Upper lobe of left lung (tissue), 6 donors: Measurements from ENCODE around the gene KDM2B. TPM values are rescaled to one million over a fixed set of nuclear protein-coding genes. Genes with fewer than 3 reads are reported as not detected.

Experiments
- ATAC-seq, 2 donors: fragments of 200-7000 bp; cut with Tn5 transposase; one replicate each; pipeline ENCODE4 v1.9.1; 2022; ENCODE audit warnings: mild to moderate bottlenecking in 2 of 2, moderate library complexity in 2 of 2; ENCODE audit not compliant: low FRiP score in 2 of 2
- DNase-seq, 2 donors: peaks; one replicate each; pipeline ENCODE4 v3.0.0-alpha.2; 2019 to 2020
- H3K27ac ChIP-seq, 4 donors: fragments of 200-600 bp; sonication (generic); one replicate each; pipeline ENCODE4 v1.5.1; 2016 to 2019
- H3K27me3 ChIP-seq, 4 donors: fragments of 200-600 bp; sonication (generic); one replicate each; pipeline ENCODE4 v1.5.1; 2017 to 2019
- H3K36me3 ChIP-seq, 4 donors: fragments of 200-600 bp; sonication (generic); one replicate each; pipeline ENCODE4 v1.5.1; 2016 to 2019
- H3K4me1 ChIP-seq, 4 donors: fragments of 200-600 bp; sonication (generic); one replicate each; pipeline ENCODE4 v1.5.1; 2018 to 2019
- H3K4me3 ChIP-seq, 4 donors: fragments of 200-600 bp; sonication (generic); one replicate each; pipeline ENCODE4 v1.5.1; 2017 to 2019; ENCODE audit warnings: mild to moderate bottlenecking in 2 of 4, moderate library complexity in 1 of 4
- H3K9me3 ChIP-seq, 4 donors: fragments of 200-600 bp; sonication (generic); one replicate each; pipeline ENCODE4 v1.5.1; 2018 to 2019
- CTCF ChIP-seq, 6 experiments: fragments of 450-650 bp in 4 of 6; fragments of 200-600 bp in 2 of 6; sonication (generic) in 2 of 6; IDR thresholded peaks; one replicate each; pipeline ENCODE4 v1.5.1; 2016 to 2019; ENCODE audit warnings: antibody characterized with exemption in 6 of 6
- EP300 ChIP-seq, 4 donors: sonication (generic); formaldehyde crosslinking; IDR thresholded peaks; one replicate each; pipeline ENCODE4 v1.5.1; 2017; ENCODE audit warnings: antibody characterized with exemption in 4 of 4, control low read depth in 2 of 4
- POLR2A ChIP-seq, 4 donors: fragments of 450-650 bp; IDR thresholded peaks; one replicate each; pipeline ENCODE4 v1.5.1; 2016 to 2017; ENCODE audit warnings: antibody characterized with exemption in 4 of 4, mild to moderate bottlenecking in 2 of 4
- POLR2AphosphoS5 ChIP-seq, 2 donors: sonication (generic); formaldehyde crosslinking; IDR thresholded peaks; one replicate each; pipeline ENCODE4 v1.5.1; 2017; ENCODE audit warnings: antibody characterized with exemption in 2 of 2
- WGBS, 2 donors: methylation state at CpG; one replicate each; pipeline ENCODE4 v1.1.5; 2017 to 2018; 5-methylcytosine and 5-hydroxymethylcytosine counted together
- total RNA-seq, 6 donors: library from RNA; depleted of rRNA in 4 of 6; stranded (reverse); fragments of >200 nt in 4 of 6; gene quantifications; one replicate each; pipeline versions ENCODE4 v1.1.0 to v1.2.1, GENCODE V29; 2016 to 2021
- donor health status: DM: no; HTN: no; CAD: no; lungs with moderate emphysema.
- donor health status: DM: no; HTN: yes; CAD: no; lungs with severe emphysema.

KDM2B gene
- total RNA-seq, 6 donors from 2014 or later = 29.5 to 81.7 (median 34.2) TPM

- DNase-seq (no peak), ATAC-seq (no peak)
- TF ChIP-seq EP300 (IDR thresholded peaks at IDR 0.05) = no peak
- no peak for TF ChIP-seq POLR2A (IDR thresholded peaks at IDR 0.05)
- TF ChIP-seq CTCF (IDR thresholded peaks at IDR 0.05) = no peak
- no peak for TF ChIP-seq POLR2AphosphoS5 (IDR thresholded peaks at IDR 0.05)
- H3K27ac ChIP-seq = no peak overlapping the region
- no peaks in the 10 kb centered on the region for H3K9me3 ChIP-seq
- H3K4me1 ChIP-seq = no peaks in the 10 kb centered on the region
- H3K4me3 ChIP-seq = no peak overlapping the region
- H3K36me3 ChIP-seq = peaks cover 0 to 40% (median 21%) of the 10 kb centered on the region in 4 donors
- no peaks in the 10 kb centered on the region for H3K27me3 ChIP-seq
- 89 to 97% methylated on average over 3 of the region's 3 CpGs for WGBS, 2 donors
Measured at GRCh38 chr12:121507984-121508383, 72.8 kb downstream of the KDM2B start.

DNA sequence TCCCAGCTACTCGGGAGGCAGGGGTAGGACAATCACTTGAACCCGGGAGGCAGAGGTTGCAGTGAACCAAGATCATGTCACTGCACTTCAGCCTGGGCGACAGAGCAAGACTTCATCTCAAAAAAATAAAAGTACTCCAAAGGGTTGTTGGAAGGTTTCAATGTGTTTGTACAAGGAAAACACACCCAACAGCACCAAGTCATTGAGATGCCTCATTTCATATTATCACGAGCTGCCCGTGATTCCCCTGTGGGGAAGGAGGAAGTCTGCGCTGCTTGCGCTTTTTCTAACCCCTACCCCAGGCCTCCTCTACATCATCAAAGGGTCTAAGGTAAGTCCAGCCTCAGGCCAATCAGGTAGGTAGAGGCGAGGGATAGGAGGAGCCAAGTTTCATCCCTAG is 73.6 kb downstream of the KDM2B start:
- Histone ChIP-seq H3K9me3 (no peaks in the 10 kb centered on the region), H3K27ac (no peak overlapping the region), H3K4me3 (no peak overlapping the region), H3K36me3 (peaks cover 0 to 37% (median 19%) of the 10 kb centered on the region in 4 donors), H3K27me3 (no peaks in the 10 kb centered on the region), H3K4me1 (no peaks in the 10 kb centered on the region)
- WGBS, 2 donors = 78 to 81% methylated on average over 8 of the region's 8 CpGs
- no peak for ATAC-seq
- DNase-seq = no peak
- TF ChIP-seq CTCF (IDR thresholded peaks at IDR 0.05) = no peak
- TF ChIP-seq POLR2A (IDR thresholded peaks at IDR 0.05) = no peak
- no peak for TF ChIP-seq POLR2AphosphoS5 (IDR thresholded peaks at IDR 0.05)
- no peak for TF ChIP-seq EP300 (IDR thresholded peaks at IDR 0.05)

DNA sequence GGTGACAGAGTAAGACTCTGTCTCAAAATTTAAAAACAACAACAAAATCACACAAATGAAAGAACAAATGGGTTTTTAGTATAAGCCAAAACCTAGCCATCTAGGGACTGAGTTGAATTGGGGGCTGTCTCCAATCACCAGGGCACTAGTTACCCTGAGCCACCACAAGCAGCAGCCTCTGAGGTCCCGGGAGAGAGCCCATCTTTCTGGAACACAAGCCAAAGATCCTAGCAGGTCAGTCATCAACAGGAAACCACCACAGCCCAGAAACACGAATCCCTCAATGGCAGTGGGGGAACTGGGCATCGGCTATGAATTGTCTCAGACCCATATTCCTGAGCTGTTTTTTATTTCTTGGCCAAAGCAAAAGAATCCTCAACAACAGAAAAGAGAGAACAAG is 75.3 kb downstream of the KDM2B start:
- TF ChIP-seq EP300 (IDR thresholded peaks at IDR 0.05) = no peak
- TF ChIP-seq CTCF (IDR thresholded peaks at IDR 0.05) = no peak
- no peak for TF ChIP-seq POLR2A (IDR thresholded peaks at IDR 0.05)
- TF ChIP-seq POLR2AphosphoS5 (IDR thresholded peaks at IDR 0.05) = no peak

GRCh38 chr12:121504505-121504904 is 76.3 kb downstream of the KDM2B start:
- Histone ChIP-seq H3K4me1 (peaks cover 0 to 5% (median 2%) of the 10 kb centered on the region in 4 donors), H3K27me3 (no peaks in the 10 kb centered on the region), H3K4me3 (no peak overlapping the region), H3K36me3 (peaks cover 0 to 26% (median 14%) of the 10 kb centered on the region in 4 donors), H3K27ac (no peak overlapping the region), H3K9me3 (no peaks in the 10 kb centered on the region)
- WGBS, 2 donors = 94 to 95% methylated on average over 13 of the region's 13 CpGs
- no peak for ATAC-seq
- no peak for DNase-seq
- TF ChIP-seq EP300 (IDR thresholded peaks at IDR 0.05) (no peak), POLR2AphosphoS5 (IDR thresholded peaks at IDR 0.05) (no peak), CTCF (IDR thresholded peaks at IDR 0.05) (no peak), POLR2A (IDR thresholded peaks at IDR 0.05) (no peak)

More for the DNA sequence above, 75.3 kb downstream of the KDM2B start:
- H3K36me3 ChIP-seq = peaks cover 0 to 33% (median 18%) of the 10 kb centered on the region in 4 donors
- 52 to 76% methylated on average over 3 of the region's 3 CpGs for WGBS, 2 donors
- H3K4me1 ChIP-seq = peaks cover 0 to under 1% (median 0%) of the 10 kb centered on the region in 4 donors
- H3K27ac ChIP-seq = no peak overlapping the region
- no peak for ATAC-seq
- no peak overlapping the region for H3K4me3 ChIP-seq
- no peak for DNase-seq
- no peaks in the 10 kb centered on the region for H3K27me3 ChIP-seq
- H3K9me3 ChIP-seq = no peaks in the 10 kb centered on the region

DNA sequence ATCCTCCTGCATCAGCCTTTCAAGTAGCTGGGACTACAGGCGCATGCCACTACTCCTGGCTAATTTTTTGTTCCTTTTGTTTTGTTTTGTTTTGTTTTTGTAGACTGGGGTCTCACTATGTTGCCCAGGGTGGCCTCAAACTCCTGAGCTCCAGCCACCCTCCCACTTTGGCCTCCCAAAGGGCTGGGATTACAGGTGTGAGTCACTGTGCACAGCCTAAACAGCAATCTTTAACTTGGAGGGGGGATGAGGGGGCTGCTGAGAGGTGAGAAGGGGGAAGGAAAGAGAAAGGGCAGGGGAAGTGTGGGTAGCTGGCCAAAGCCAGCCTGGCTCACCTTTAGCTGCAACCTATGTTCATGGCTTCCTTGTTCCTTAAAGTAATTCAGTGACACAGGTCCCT is 77.4 kb downstream of the KDM2B start:
- peaks cover 0 to 5% (median 2%) of the 10 kb centered on the region in 4 donors for H3K4me1 ChIP-seq
- no peak overlapping the region for H3K4me3 ChIP-seq
- WGBS, 2 donors = 100% methylated on average over 1 of the region's 1 CpG
- DNase-seq (no peak), ATAC-seq (no peak)
- no peaks in the 10 kb centered on the region for H3K27me3 ChIP-seq
- H3K27ac ChIP-seq = no peak overlapping the region
- no peaks in the 10 kb centered on the region for H3K9me3 ChIP-seq
- H3K36me3 ChIP-seq = peaks cover 0 to 17% (median 7%) of the 10 kb centered on the region in 4 donors
- TF ChIP-seq POLR2AphosphoS5 (IDR thresholded peaks at IDR 0.05) = no peak
- TF ChIP-seq POLR2A (IDR thresholded peaks at IDR 0.05) = no peak
- TF ChIP-seq EP300 (IDR thresholded peaks at IDR 0.05) = no peak
- no peak for TF ChIP-seq CTCF (IDR thresholded peaks at IDR 0.05)
